Sigmoid colon (tissue), 4 donors: ENCODE measurements around the gene DYNLT2B.

Source experiments
- CTCF ChIP-seq, 4 experiments: fragments of 450-650 bp in 3 of 4; fragments of 200-600 bp in 1 of 4; IDR thresholded peaks; one replicate each; pipeline ENCODE4 v1.5.1; 2016 to 2019; ENCODE audit warnings: antibody characterized with exemption in 4 of 4, mild to moderate bottlenecking in 3 of 4, moderate library complexity in 2 of 4
- EP300 ChIP-seq, 4 donors: sonication (generic); formaldehyde crosslinking; IDR thresholded peaks; one replicate each; pipeline ENCODE4 v1.6.1; 2017; ENCODE audit warnings: antibody characterized with exemption in 4 of 4
- POLR2A ChIP-seq, 2 donors: fragments of 450-650 bp; IDR thresholded peaks; one replicate each; pipeline ENCODE4 v1.6.1; 2016; ENCODE audit warnings: antibody characterized with exemption in 2 of 2, mild to moderate bottlenecking in 2 of 2, moderate library complexity in 2 of 2
- POLR2AphosphoS5 ChIP-seq, 4 donors: sonication (generic); formaldehyde crosslinking; IDR thresholded peaks; one replicate each; pipeline ENCODE4 v1.6.1; 2017; ENCODE audit warnings: antibody characterized with exemption in 4 of 4

GRCh38 chr3:196334982-196335381 is 16.9 kb upstream of the DYNLT2B start:
- TF ChIP-seq POLR2AphosphoS5 (IDR thresholded peaks at IDR 0.05) (no peak), CTCF (IDR thresholded peaks at IDR 0.05) (no peak), EP300 (IDR thresholded peaks at IDR 0.05) (no peak), POLR2A (IDR thresholded peaks at IDR 0.05) (no peak)
